ENCODE measurements around the gene PRRC2C. TPM values are rescaled to one million over a fixed set of nuclear protein-coding genes. Genes with fewer than 3 reads are reported as not detected.

PRRC2C gene
- total RNA-seq, 1 donor from 2014 or later, result 86.4 TPM

DNA sequence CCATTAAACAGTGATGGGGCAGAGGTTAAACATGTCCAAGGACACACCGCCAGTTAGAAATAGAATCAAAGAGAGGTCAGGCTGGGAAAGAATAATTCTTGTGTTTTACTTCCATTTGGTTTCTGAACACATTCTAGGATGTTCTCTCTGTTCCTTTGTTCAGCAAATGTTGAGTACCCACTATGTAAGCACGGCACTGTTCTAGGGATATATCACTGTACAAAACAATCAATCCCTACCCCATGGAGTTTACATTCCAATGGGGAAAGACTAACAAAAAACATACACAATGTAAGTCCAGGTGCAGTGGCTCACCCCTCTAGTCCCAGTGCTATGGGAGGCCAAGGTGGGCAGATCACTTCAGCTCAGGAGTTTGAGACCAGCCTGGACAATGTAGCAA, 142.9 kb downstream of the PRRC2C start:
- Histone ChIP-seq H3K4me1 (no peaks in the 10 kb centered on the region), H3K27me3 (no peaks in the 10 kb centered on the region), H3K4me3 (no peak overlapping the region), H3K36me3 (no peaks in the 10 kb centered on the region), H3K27ac (no peak overlapping the region), H3K9me3 (no peaks in the 10 kb centered on the region)
- intact Hi-C loops (cut with DNase I), result no loop called here
- no peak for DNase-seq (ENCODE audit: extremely low spot score in 2 of 2)
- no peak for TF ChIP-seq POLR2A (IDR thresholded peaks at IDR 0.05)
- TF ChIP-seq CTCF (IDR thresholded peaks at IDR 0.05), result no peak
- TF ChIP-seq POLR2AphosphoS5 (IDR thresholded peaks at IDR 0.05; ENCODE audit: insufficient read depth in 1 of 2, low read depth in 1 of 2), result no peak

DNA sequence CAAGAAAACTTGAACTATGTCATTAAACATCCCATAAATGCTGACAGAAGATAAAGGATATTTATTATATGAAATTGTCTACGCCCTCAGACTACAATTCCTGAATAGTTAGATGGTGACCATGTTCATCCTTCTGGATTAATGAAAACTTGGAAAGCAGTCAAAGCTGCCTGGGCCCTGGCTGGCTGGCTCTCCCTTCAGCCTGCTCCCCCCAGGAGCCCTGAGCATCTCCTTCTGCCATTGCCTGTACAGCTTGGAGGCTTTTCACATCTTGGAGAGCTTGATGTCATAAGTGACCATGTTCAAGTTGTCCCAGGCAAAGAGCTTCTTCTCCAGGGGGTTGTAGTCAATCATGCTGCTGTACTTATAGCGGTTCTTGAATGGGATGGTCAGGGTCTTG, 150.3 kb downstream of the PRRC2C start:
- no peak for TF ChIP-seq POLR2A (IDR thresholded peaks at IDR 0.05)
- TF ChIP-seq POLR2AphosphoS5 (IDR thresholded peaks at IDR 0.05; ENCODE audit: insufficient read depth in 1 of 2, low read depth in 1 of 2), result no peak
- TF ChIP-seq CTCF (IDR thresholded peaks at IDR 0.05), result no peak
- no peaks in the 10 kb centered on the region for H3K4me1 ChIP-seq
- DNase-seq (ENCODE audit: extremely low spot score in 2 of 2), result no peak
- no peak overlapping the region for H3K4me3 ChIP-seq
- no peaks in the 10 kb centered on the region for H3K9me3 ChIP-seq
- no peak overlapping the region for H3K27ac ChIP-seq
- no peaks in the 10 kb centered on the region for H3K36me3 ChIP-seq
- no peaks in the 10 kb centered on the region for H3K27me3 ChIP-seq
- intact Hi-C loops (cut with DNase I), result no loop called here

DNA sequence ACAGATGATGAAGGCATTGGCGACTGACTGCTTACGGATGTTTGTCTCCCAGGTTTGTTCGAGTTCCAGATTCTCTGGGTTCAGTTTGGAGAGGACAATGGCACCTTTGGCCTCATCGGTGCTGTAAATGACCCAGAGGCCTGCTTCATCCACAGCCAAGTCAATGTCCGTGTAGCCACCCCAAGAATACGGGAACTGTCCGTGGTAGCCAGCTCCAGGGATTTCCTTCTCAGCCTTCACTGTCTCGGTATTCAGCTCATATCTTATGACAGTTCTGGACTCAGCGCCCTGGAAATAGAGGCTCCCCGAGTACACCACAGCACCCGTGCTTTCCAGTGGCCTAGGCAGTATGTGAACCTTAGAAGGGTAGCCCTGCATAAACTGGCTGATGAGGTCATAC, 150.8 kb downstream of the PRRC2C start:
- H3K4me1 ChIP-seq, result no peaks in the 10 kb centered on the region
- H3K9me3 ChIP-seq, result no peaks in the 10 kb centered on the region
- no peaks in the 10 kb centered on the region for H3K36me3 ChIP-seq
- no peak overlapping the region for H3K27ac ChIP-seq
- H3K4me3 ChIP-seq, result no peak overlapping the region
- H3K27me3 ChIP-seq, result no peaks in the 10 kb centered on the region
- intact Hi-C loops (cut with DNase I), result no loop called here
- no peak for DNase-seq (ENCODE audit: extremely low spot score in 2 of 2)
- TF ChIP-seq POLR2A (IDR thresholded peaks at IDR 0.05) (no peak), CTCF (IDR thresholded peaks at IDR 0.05) (no peak), POLR2AphosphoS5 (IDR thresholded peaks at IDR 0.05; ENCODE audit: insufficient read depth in 1 of 2, low read depth in 1 of 2) (no peak)

DNA sequence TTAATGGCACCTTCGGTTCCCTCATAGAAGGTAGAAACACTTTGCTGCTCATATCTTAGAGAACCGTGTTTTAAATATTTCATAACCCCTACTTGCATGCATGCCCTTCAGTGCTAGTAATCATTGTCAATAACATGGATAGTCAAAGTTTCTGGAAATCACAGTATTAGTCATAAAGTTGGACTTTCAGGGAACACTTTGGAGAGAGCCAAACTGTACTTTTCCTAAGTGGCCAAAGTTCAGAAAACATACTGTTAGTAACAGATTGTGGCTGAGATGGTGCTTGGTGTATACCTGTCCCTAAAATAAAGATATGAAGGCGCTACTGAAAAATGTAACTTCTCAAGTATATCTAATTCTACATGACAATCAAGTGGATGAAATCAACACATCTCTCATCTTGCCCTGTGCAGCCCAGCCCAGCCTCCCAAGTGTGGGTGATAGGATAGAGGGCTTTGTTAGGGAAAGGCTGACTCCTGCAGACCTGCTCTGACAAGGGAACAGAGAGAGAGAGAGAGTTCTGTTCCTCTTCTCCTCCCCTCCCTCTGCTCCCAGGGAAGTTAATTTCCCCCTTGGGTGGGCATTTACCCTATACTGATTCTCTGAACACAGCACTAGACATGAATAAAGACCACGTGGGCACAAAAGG, 152.7 kb downstream of the PRRC2C start:
- intact Hi-C loops (cut with DNase I), result no loop called here
- TF ChIP-seq POLR2A (IDR thresholded peaks at IDR 0.05) (no peak), CTCF (IDR thresholded peaks at IDR 0.05) (no peak), POLR2AphosphoS5 (IDR thresholded peaks at IDR 0.05; ENCODE audit: insufficient read depth in 1 of 2, low read depth in 1 of 2) (no peak)
- H3K27ac ChIP-seq, result no peak overlapping the region
- no peak overlapping the region for H3K4me3 ChIP-seq
- H3K36me3 ChIP-seq, result no peaks in the 10 kb centered on the region
- H3K9me3 ChIP-seq, result no peaks in the 10 kb centered on the region
- DNase-seq (ENCODE audit: extremely low spot score in 2 of 2), result no peak
- no peaks in the 10 kb centered on the region for H3K27me3 ChIP-seq
- H3K4me1 ChIP-seq, result no peaks in the 10 kb centered on the region

DNA sequence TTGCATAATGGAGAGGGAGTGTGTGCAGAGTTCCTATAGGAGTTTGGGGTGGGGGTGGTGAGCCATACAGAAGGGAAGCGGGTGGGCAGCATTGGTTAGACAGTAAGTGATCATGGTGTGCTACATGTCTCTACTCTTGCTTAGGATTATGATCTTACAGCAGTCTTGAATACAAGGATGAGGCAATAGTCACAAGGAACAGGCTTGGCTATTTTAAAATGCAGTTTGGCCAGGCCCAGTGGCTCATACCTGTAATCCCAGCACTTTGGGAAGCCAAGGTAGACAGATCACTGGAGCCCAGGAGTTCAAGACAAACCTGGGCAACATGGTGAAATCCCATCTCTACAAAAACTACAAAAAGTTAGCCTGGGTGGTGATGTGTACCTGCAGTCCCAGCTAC, 154.9 kb downstream of the PRRC2C start:
- Histone ChIP-seq H3K9me3 (no peaks in the 10 kb centered on the region), H3K27ac (no peak overlapping the region), H3K4me3 (no peak overlapping the region), H3K27me3 (no peaks in the 10 kb centered on the region), H3K36me3 (no peaks in the 10 kb centered on the region), H3K4me1 (peaks cover 4% of the 10 kb centered on the region)
- intact Hi-C loops (cut with DNase I), result loop anchor here (10.0 kb wide), 1 partner anchor 75 kb away; no protein-coding TSS in a partner anchor
- TF ChIP-seq POLR2A (IDR thresholded peaks at IDR 0.05) (no peak), CTCF (IDR thresholded peaks at IDR 0.05) (no peak), POLR2AphosphoS5 (IDR thresholded peaks at IDR 0.05; ENCODE audit: insufficient read depth in 1 of 2, low read depth in 1 of 2) (no peak)
- DNase-seq (ENCODE audit: extremely low spot score in 2 of 2), result no peak

All from vagina (tissue), 2 donors.